Left lobe of liver (tissue), 2 donors: Measurements from ENCODE around the gene NARF. TPM values are rescaled to one million over a fixed set of nuclear protein-coding genes. Genes with fewer than 3 reads are reported as not detected.

Experiments
- ATAC-seq: fragments of 200-7000 bp; cut with Tn5 transposase; one replicate; pipeline ENCODE4 v1.9.1; 2020; ENCODE audit warnings: mild to moderate bottlenecking, moderate library complexity
- DNase-seq: peaks from one replicate; pipeline ENCODE4 v3.0.0-alpha.2; 2020; ENCODE audit warnings: low spot score
- total RNA-seq: library from RNA; stranded (reverse); gene quantifications from one replicate; pipeline ENCODE4 v1.2.1, GENCODE V29; 2021
- donor health status: DM: no; HTN: no; CAD: no; lungs with moderate emphysema.
- donor health status: DM: no; HTN: yes; CAD: no.

Gene NARF
- total RNA-seq, 1 donor from 2014 or later: 22.5 TPM

DNA sequence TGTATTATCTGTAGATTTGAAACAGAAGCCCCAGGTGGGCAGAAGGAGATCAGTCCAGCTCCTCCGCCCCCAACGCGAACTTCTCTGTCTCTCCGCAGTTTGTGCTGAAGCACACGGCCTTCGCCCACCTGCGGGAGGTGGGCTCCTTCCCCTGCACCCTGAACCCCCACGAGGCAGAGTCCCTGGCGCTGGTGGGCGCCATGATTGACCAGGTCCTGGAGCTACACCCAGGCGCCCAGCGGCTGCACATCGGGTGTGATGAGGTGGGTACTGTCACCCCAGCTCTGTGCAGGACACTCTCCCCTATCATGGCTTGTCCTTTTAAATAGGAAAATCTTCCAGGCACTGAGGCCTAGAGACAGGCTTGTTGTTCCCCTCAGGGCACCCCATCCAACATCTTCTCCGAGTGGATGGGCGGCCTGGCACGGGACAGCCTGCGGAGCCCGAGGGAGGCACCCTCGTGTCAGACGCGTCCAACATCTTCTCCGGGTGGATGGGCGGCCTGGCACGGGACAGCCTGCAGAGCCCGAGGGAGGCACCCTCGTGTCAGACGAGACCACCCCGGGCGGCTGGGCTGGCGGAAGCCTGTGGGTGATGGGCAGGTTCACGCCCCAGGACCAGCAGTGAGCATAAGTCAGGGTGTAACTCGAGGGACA is 24.9 kb upstream of the NARF start:
- DNase-seq (no peak), ATAC-seq (no peak)

GRCh38 chr17:82434216-82434565 is 24.4 kb upstream of the NARF start:
- DNase-seq (no peak), ATAC-seq (no peak)

- ATAC-seq (no peak), DNase-seq (no peak)
Observed at GRCh38 chr17:82435103-82435502, 23.4 kb upstream of the NARF start.

DNA sequence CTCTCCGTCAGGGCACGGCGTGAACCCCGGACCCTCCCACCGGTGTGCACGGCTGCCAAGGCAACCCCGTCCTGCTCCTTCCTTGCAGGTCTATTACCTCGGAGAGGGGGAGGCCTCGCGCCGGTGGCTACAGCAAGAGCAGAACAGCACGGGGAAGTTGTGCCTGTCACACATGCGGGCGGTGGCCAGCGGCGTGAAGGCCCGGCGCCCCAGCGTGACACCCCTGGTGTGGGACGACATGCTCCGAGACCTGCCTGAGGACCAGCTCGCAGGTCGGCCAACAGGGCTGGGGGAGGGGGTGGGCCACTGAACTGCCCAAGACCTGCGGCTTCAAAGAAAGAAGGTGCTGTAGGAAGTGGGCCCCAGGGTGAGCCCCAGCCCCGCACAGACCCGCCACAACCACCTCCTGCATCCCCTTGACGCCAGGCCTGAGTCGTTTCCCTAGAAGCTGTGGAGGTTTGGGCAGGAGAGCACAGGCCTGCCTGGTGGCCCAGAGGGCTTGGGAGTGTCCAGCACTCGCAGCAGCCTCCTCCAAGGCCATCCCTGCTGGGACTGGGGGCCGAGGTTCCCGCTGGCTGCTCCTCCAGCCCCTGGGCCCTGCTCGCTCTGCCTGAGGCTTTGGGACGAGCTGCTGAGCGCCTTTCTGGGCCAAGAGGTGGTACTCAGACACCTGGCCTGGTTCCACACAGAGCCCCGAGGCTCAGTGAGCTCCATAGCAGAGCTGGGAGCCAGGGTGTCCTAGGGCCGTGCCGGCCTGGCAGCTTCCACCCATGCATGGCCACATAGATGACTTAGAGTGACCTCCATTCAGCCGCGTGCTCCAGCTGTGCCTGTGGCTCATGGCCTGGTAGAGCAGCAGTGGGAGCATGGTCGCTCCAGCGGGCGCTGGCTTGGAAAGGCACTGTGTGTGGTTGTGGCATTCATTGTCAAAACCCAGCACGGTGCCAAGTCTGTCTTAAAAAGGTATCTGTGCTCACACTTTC is 22.6 kb upstream of the NARF start:
- no peak for DNase-seq

GRCh38 chr17:82436601-82437324 is 21.8 kb upstream of the NARF start:
- ATAC-seq (peak; percentile 84), DNase-seq (peak; percentile 82)

More for the DNA sequence above, 22.6 kb upstream of the NARF start:
- peak; percentile 62 for ATAC-seq

- no peak for ATAC-seq
- DNase-seq: no peak
Observed at GRCh38 chr17:82437325-82437668, 21.2 kb upstream of the NARF start.

DNA sequence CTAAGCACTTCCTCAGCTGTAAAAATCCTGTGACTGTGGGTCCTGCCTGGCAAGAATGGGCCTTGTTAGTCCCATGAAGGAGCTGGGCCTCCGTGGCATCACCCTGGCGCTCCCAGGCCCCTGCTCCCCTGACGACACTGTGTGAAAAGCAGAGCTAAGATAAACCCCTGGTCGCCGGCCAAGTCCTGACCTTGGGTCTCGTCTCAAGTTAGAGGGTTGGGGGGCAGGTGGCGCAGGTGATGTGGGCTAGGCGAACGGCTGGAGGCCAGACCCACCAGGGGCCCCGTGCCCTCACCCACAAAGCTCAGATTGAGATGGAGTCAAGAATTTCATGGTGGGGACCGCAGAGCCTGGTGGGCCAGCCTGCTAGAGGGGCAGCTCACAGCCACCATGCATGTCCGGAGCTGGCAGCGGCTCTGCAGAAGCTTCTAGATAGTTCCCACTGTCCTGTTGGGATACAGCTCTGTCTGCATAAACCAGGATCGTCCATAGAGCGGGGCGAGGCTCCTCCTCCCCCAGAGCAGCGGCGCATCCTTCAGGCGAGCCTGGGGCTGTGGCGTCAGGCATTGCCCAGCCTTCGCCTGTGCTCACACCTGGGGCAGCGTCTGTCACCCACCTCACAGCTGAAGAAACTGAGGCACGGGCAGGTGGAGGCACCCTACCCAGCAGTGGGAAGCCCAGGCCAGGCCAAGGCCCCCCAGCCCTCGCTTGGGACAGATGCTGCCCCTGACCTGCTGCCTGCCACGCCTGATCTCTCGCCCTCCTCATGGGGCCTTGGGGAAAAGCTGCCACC is 19.9 kb upstream of the NARF start:
- ATAC-seq (no peak), DNase-seq (no peak)

GRCh38 chr17:82439194-82439828 is 19.2 kb upstream of the NARF start:
- no peak for DNase-seq
- no peak for ATAC-seq

DNA sequence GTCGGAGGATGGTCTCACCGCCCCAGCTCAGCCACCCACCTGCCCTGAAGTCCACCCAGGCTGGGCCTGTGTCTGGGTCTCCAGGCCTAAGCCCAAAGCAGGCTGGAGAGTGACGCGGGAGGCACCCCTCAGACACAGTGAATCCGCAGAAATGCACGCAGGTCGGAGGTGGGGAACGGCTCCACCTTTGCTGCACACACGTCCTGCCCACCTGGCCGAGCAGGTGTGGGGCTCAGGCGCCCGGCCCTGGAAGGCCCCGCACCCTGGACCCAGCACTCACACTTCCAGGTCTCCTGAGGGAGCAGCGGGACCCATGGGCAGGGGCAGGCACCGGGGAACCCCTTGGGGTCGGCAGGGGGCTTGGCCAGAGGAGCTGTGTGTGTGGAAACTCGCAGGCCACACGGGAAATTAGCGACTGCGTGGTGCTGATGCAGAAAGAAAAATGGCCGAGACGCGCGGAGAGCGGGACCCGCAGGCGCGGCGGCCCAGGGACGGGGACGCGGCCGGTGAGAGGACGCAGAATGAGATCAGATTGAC is 18.6 kb upstream of the NARF start:
- no peak for DNase-seq
- ATAC-seq: no peak

GRCh38 chr17:82440469-82440981 is 18.0 kb upstream of the NARF start:
- ATAC-seq: no peak

GRCh38 chr17:82440991-82441627 is 17.4 kb upstream of the NARF start:
- DNase-seq (no peak), ATAC-seq (no peak)

More at GRCh38 chr17:82440469-82440981, 18.0 kb upstream of the NARF start:
- DNase-seq: no peak

- ATAC-seq: no peak
- no peak for DNase-seq
Observed at GRCh38 chr17:82441691-82442487, 16.7 kb upstream of the NARF start.

DNA sequence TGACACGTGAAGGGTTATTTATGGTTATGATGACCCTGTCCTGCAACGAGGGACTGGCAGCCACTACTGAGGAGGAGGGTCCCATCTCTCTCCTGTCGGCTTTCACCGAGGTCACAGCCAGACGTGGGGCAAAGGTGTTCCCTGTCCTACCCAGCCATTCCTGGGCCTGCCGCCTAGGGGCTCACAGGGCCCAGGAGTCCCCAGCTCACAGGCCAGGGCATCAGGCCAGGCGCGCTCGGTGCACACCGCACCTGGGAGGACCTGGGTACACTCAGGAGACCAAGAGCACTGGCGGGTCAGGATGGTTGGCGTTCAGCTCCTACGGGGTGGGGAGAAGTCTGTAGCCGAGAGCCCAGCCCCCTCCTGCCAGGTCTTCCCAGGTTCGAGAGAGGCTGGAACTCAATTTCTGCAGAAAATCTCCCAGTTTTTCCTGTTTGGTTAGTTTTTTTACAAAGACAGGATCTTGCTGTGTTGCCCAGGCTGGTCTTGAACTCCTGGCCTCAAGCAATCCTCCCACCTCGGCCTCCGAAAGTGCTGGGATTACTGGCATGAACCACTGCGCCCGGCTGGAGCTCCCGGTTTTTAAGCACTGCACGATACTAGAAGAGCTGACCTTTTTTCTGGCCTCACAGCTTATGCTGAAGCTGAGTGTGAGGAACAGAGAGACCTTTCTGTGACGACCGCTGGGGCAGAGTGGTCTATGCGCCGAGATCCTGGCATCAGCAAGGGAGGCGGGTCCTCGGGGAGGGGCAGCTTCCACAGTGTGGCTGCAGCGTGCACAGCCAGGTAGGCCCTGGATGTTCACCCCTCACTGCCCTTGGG is 15.7 kb upstream of the NARF start:
- DNase-seq: no peak

DNA sequence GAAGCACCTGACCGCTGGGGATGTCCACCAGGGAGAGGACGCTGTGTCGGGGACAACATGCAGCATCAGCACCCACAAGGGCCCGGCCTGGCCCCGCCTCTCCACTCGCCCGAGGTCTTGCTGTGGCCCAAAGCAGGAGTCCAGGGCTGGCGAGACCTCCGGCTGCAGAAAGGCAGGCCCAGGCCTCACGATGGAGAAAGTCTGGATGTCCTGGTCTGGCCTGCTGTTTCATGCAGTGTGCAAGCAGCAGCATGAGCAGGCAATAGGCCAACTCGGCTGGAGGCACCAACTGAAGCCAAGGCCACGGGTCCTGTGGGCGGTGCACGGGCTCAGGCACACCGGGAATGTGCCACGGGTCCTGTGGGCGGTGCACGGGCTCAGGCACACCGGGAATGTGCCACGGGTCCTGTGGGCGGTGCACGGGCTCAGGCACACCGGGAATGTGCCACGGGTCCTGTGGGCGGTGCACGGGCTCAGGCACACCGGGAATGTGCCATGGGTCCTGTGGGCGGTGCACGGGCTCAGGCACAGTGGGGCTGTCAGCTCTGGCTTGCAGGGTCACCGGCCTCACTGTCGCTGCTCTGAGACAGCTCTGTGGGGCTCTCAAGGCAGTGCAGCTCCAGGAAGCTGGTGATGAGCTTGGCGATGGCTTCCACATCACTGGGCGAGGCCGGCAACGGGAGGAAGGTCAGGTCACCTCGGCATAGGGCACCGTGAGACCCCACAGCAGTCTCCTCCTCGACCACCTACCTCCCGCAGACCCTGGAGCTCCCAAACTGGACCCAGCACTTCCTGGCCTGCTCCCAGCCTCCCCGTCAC is 14.9 kb upstream of the NARF start:
- ATAC-seq (peak; percentile 62), DNase-seq (peak; percentile 95)

More for the DNA sequence above, 15.7 kb upstream of the NARF start:
- ATAC-seq: no peak

DNA sequence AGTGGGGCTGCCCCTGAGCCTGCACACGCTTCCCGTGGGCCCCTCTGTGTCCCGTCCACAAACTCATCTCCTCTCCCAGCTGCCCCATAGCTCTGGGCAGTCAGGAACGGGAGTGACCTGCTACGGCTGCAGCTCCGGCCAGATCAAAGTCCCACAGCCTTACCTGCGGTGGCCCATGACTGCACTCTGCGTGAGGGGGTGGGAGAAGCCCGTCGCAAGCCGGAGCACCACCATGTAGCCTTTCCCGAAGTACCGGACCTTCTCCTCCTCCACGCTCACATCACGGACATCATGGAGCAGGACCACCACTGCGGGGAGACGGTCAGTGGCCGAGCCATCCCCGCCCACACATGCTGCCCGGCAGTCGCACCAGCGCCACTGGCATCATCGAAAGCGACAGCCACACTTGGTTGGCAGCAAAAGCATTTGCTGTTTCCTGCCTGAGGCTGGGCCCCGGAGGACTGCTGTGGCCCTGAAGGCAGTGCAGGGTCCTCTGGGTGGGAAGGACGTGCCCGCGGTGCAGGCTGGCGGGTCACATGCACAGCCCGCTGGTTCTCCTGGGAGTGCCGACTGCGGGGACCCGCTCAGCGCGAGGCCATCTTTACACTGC is 14.2 kb upstream of the NARF start:
- ATAC-seq (peak; percentile 71), DNase-seq (peak; percentile 69)

DNA sequence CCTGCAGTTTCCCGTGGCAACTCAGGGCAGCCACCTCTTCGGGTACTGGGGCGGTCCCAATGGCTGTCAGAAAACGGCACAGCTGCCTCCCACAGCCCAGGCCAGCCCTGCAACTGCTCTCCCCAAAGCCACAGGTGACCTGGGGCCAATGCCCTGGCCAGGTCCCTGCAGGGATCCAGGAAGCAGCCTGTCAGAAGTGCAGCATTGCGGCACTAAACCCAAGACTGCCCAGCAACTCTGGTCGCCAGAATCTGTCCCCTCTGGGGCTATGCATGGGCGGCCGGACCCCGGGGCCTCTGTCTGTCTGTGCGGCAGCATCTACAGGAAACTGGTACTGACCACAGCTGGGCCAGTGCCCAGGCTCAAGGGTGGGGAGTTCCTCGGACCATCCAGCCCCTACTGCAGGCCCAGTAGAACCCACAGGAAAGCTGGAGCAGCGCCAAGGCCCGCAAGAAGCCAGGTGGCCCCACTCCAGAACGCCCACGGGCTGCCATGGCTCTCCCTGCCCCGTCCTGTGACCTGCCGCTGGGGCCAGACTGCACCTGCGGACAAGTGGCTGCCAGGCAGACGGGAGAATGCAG is 13.5 kb upstream of the NARF start:
- ATAC-seq (peak; percentile 66), DNase-seq (peak; percentile 76)
